Astrocyte of the spinal cord (primary cell): ENCODE measurements around the gene RPAP3.
A peak's percentile ranks its signal among the peaks of the same experiment; 100 is the strongest.

ENCODE experiments used
- DNase-seq: peaks from one replicate; pipeline ENCODE4 v3.0.0; 2011; ENCODE audit warnings: low read depth, low spot score
- H3K4me3 ChIP-seq: 2 replicates; pipeline ENCODE4 v1.5.1; 2011; ENCODE audit warnings: low read depth, mild to moderate bottlenecking, low read length, moderate library complexity
- in situ Hi-C: cut with HindIII; loops from 2 replicates; pipeline ENCODE4 v1.10.0; 2017; ENCODE audit warnings: low sequenced_read_pairs
- TF ChIP-seq, protein P1 (sequence below): IDR thresholded peaks from 2 replicates; pipeline ENCODE4 v1.5.1; 2012; ENCODE audit warnings: low read depth, mild to moderate bottlenecking, low read length, inconsistent platforms

Gene RPAP3

GRCh38 chr12:47705566-47706425 lies at the start of gene RPAP3:
RPAP3 (minus strand) TSS chr12:47706030; CDS start chr12:47702840, 3,190 bp downstream.
- TF ChIP-seq, protein P1, sequence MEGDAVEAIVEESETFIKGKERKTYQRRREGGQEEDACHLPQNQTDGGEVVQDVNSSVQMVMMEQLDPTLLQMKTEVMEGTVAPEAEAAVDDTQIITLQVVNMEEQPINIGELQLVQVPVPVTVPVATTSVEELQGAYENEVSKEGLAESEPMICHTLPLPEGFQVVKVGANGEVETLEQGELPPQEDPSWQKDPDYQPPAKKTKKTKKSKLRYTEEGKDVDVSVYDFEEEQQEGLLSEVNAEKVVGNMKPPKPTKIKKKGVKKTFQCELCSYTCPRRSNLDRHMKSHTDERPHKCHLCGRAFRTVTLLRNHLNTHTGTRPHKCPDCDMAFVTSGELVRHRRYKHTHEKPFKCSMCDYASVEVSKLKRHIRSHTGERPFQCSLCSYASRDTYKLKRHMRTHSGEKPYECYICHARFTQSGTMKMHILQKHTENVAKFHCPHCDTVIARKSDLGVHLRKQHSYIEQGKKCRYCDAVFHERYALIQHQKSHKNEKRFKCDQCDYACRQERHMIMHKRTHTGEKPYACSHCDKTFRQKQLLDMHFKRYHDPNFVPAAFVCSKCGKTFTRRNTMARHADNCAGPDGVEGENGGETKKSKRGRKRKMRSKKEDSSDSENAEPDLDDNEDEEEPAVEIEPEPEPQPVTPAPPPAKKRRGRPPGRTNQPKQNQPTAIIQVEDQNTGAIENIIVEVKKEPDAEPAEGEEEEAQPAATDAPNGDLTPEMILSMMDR, result peak; percentile 63
- peak within 1 kb of the TSS; percentile 82 for H3K4me3 ChIP-seq
- in situ Hi-C loops, result no loop called here
- peak; percentile 94 for DNase-seq

DNA sequence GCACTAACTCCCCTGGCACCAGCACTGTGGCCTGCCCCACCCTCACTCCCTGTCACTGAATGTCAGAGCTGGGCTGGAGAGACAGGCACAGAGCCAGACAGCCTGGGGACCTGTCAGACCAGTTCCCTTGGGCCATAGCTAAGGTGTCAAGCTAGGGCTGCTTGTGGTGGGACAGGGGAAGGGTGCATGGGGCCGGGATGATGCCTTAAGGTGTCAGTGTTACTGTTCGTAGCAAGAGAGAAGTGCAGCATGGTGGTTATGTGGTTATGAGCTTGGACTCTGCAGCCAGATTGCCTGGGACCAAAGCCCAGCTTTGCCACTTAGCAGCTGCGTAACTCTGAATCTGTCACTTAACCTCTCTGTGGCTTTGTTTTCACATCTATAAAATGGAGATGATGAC lies 49.1 kb upstream of the RPAP3 start:
- no peak for DNase-seq
- TF ChIP-seq, protein P1, result no peak
- in situ Hi-C loops, result no loop called here
- no peak overlapping the region for H3K4me3 ChIP-seq

DNA sequence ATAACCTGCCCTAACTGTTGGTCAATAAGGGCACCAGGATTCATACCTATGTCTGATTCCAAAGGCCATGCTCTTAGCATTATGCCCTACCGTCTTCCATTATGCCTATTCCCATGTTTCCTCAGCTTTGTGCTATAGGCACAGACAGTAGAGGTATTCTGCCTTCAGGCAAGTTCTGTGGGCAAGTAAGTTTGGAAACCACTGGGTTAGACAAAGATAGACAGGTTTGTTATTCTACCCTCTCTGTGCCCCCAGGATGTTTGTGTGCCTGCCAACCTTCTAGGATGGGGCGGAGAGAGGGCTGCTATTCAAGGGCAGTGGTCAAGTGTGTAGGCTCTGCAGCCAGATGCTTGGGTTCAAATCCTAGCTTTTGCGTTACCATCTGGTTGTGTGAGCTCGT lies 48.3 kb upstream of the RPAP3 start:
- in situ Hi-C loops, result no loop called here
- TF ChIP-seq, protein P1, result no peak
- no peak for DNase-seq
- H3K4me3 ChIP-seq, result no peak overlapping the region

DNA sequence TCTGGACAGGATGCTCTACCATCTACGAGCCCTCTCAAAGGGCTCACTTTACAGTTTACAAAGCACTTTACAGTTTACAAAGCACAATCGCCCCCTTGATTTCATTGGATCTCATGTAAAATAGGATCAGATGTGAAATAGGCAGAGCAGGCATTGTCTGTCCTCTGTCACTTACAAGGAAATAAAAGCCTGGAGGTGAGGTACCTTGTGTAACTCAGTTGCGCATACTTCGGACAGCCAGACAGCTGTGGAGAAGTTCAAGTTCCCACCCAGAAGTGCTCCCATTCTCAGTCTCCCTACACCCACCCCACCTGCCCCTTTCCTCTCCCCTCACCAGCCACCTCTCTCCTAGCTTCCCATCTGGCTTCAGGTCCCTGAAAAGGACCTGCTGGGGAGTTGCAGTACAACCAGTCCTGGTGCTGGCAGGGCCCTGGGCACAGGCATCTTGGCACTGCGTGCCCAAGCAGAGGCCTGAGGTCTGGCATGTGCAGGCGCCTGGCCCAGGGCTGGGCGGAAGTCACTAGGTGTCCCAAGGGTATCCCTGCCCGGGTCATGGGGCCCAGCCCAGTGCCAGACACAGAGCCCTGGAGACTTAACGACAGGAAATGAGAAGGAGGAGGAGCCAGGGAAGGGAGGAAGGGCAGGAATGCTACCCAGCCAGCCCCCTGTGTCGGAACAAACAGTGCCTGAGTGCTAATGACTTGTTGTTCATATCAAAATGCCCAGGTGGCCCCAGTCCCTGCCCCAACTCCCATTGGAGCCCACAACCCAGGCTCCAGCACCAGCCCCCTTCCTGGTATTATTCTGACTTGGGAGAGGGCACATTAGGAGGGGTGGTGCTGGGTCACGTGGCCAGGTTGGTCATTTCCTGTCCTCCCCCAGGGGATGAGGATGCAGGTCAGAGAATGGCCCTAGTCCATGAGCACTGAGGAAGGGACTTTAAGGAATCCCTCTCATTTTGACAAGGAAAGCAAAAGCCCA lies 47.5 kb upstream of the RPAP3 start:
- TF ChIP-seq, protein P1, result no peak
- in situ Hi-C loops, result no loop called here
- DNase-seq, result no peak
- H3K4me3 ChIP-seq, result no peak overlapping the region

DNA sequence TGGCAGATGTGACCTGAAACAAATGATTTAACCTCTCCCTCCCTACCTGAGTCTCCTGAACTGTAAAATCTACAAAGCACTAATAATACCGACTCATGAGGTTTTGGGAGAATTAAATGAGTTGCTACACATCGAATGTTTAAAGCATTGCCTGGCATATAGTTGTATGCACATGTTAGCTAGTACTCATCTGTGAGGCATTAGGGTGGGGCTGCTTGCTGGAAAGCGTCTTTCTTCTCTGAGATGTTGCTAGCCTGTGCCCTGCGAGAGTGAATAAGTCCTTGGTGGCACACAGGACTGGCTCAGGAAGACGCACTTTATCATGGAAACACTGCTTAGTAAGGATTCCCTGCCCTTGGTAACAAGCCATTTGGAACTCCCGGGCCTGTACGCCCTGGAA lies 46.7 kb upstream of the RPAP3 start:
- DNase-seq, result no peak
- in situ Hi-C loops, result no loop called here
- TF ChIP-seq, protein P1, result no peak
- H3K4me3 ChIP-seq, result no peak overlapping the region

DNA sequence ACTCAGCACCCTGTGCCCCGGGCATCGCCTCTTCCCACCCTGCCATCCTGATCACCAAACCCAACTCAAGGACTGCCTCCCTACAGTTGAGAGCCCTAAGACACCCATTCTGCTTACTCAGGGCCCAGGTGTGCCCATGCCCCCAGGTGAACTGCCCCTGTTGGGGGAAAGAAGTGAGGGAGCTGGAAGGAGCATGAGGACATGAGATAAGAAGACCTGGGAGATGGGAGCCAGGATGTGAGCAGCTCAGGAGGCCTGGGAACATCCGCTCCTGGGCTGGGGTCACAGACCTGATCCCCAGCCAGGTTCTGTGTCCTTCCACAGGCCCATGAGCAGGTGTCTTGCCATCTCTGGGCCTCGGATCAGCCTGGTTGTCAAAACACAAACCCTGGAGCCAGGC lies 46.3 kb upstream of the RPAP3 start:
- DNase-seq, result no peak
- TF ChIP-seq, protein P1, result no peak
- in situ Hi-C loops, result no loop called here
- no peak overlapping the region for H3K4me3 ChIP-seq
